Thoracic aorta (tissue), 2 donors: ENCODE measurements around the gene ZIC4. TPM values are rescaled to one million over a fixed set of nuclear protein-coding genes. Genes with fewer than 3 reads are reported as not detected.
A peak's percentile ranks its signal among the peaks of the same experiment; 100 is the strongest.

Experiments used
- ATAC-seq: fragments of 150-250 bp; one replicate; pipeline ENCODE4 v1.8.0; 2017; ENCODE audit warnings: low read depth; ENCODE audit not compliant: insufficient number of reproducible peaks, low FRiP score
- DNase-seq: peaks from one replicate; pipeline ENCODE4 v3.0.0-alpha.2; 2020; ENCODE audit warnings: low spot score
- H3K27ac ChIP-seq, 2 donors: fragments of 200-600 bp; sonication (generic); 1 replicate in 1 of 2; 2 replicates in 1 of 2; pipeline ENCODE4 v1.5.1; 2016; ENCODE audit warnings: mild to moderate bottlenecking in 2 of 2, moderate library complexity in 2 of 2
- H3K27me3 ChIP-seq: fragments of 200-600 bp; sonication (generic); replicated peaks from 2 replicates; pipeline ENCODE4 v1.6.0; 2016; ENCODE audit warnings: mild to moderate bottlenecking; ENCODE audit not compliant: insufficient read depth
- H3K36me3 ChIP-seq: fragments of 200-600 bp; sonication (generic); one replicate; pipeline ENCODE4 v1.5.1; 2016
- H3K4me1 ChIP-seq, 2 donors: fragments of 200-600 bp; sonication (generic); 1 replicate in 1 of 2; 2 replicates in 1 of 2; pipeline versions ENCODE4 v1.5.1 to v1.6.0; 2016; ENCODE audit warnings: low read depth in 2 of 2, mild to moderate bottlenecking in 1 of 2; ENCODE audit not compliant: control insufficient read depth in 1 of 2
- H3K4me3 ChIP-seq: fragments of 200-600 bp; sonication (generic); 2 replicates; pipeline ENCODE4 v1.5.1; 2016; ENCODE audit warnings: mild to moderate bottlenecking
- H3K9me3 ChIP-seq: fragments of 200-600 bp; sonication (generic); 2 replicates; pipeline ENCODE4 v1.5.1; 2016
- CTCF ChIP-seq: fragments of 200-600 bp; sonication (generic); IDR thresholded peaks from one replicate; pipeline ENCODE4 v1.5.1; 2019; ENCODE audit warnings: antibody characterized with exemption
- total RNA-seq, 2 donors: library from RNA; depleted of rRNA; stranded (reverse); fragments of >200 nt; gene quantifications; one replicate each; pipeline versions ENCODE4 v1.1.0 to v1.2.3, GENCODE V29; 2016

The ZIC4 gene
- total RNA-seq, 2 donors from 2014 or later, result not detected

DNA sequence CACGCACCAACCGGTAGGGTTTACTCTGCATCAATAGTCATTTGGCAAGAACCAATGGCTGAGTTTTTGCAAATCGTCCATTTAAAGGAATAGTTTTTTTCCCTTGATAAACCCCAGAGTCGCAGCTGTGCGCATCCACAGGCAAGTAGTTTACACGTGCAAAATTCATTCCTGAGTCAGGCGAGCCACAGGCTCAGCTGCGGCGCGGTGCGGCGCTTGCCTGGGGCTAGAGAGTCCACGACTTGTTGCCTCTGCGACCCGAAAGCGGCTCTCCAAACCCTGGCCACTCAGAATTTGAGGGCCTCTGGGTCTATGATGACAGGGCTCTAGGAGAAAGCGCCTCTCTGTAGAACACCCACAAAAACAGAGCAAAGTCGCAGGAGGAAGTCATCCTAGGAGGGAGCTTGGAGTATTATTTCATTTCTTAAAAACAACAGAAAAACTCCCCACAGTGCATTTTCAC, 36.7 kb downstream of the ZIC4 start:
- Histone ChIP-seq H3K9me3 (no peaks in the 10 kb centered on the region), H3K27ac (no peak overlapping the region), H3K27me3 (peaks cover under 1% of the 10 kb centered on the region), H3K4me3 (no peak overlapping the region), H3K36me3 (no peaks in the 10 kb centered on the region), H3K4me1 (no peaks in the 10 kb centered on the region)
- DNase-seq, result no peak
- ATAC-seq, result no peak
- no peak for TF ChIP-seq CTCF

DNA sequence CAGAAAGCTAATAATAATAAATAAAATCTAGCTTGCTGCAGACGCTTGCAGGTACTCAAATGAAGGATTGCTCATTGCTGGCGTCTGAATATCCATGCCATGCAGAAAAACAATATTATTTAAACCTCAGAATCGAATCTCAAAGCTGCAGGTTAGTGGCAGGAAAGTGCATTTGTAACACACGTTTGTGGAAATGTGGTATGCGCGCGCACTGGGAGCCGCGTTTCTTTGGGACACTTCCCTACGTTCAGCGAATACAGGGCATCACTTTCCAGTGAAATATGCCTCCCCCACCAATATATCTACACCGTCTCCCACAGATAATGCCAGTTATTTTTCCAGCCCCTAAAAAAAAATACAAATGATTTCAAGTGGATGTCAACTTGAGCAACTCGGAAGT, 37.1 kb downstream of the ZIC4 start:
- ATAC-seq (no peak), DNase-seq (no peak)
- Histone ChIP-seq H3K27ac (no peak overlapping the region), H3K27me3 (no peaks in the 10 kb centered on the region), H3K36me3 (no peaks in the 10 kb centered on the region), H3K4me1 (no peaks in the 10 kb centered on the region), H3K4me3 (no peak overlapping the region), H3K9me3 (no peaks in the 10 kb centered on the region)
- no peak for TF ChIP-seq CTCF

- DNase-seq, result no peak
- peak overlapping the region in 1 of 2 donors; percentile 28 for H3K27ac ChIP-seq
- no peak for TF ChIP-seq CTCF
- no peaks in the 10 kb centered on the region for H3K4me1 ChIP-seq
- H3K27me3 ChIP-seq, result no peaks in the 10 kb centered on the region
- no peak overlapping the region for H3K4me3 ChIP-seq
- H3K36me3 ChIP-seq, result no peaks in the 10 kb centered on the region
- ATAC-seq, result no peak
- H3K9me3 ChIP-seq, result no peaks in the 10 kb centered on the region
Measured at GRCh38 chr3:147368561-147369221, 37.7 kb downstream of the ZIC4 start.

DNA sequence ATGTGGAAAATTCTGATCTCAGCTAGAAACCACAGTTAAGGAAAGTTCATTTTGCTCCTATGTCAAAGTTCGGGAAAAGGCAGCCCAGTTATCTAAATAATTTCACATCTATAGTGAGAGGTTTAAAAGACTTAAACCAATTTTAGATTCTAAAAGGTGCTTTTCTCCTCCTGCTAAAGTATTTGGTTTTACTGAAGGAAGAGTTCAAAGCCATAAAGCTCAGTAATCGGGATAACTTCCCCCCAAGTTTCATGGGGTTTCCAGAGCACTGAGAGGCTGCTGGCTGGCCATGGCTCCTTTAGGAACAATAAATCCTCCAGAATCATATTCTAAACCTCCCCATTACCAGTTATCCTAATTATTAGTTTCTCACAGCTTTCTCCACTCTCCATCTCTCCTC, 38.2 kb downstream of the ZIC4 start:
- Histone ChIP-seq H3K4me3 (no peak overlapping the region), H3K27me3 (no peaks in the 10 kb centered on the region), H3K4me1 (no peaks in the 10 kb centered on the region), H3K9me3 (no peaks in the 10 kb centered on the region), H3K36me3 (no peaks in the 10 kb centered on the region), H3K27ac (peak overlapping the region in 1 of 2 donors; percentile 28)
- no peak for TF ChIP-seq CTCF
- no peak for DNase-seq
- no peak for ATAC-seq

GRCh38 chr3:147367676-147368075, 38.7 kb downstream of the ZIC4 start:
- DNase-seq (no peak), ATAC-seq (no peak)
- no peaks in the 10 kb centered on the region for H3K36me3 ChIP-seq
- no peaks in the 10 kb centered on the region for H3K4me1 ChIP-seq
- H3K4me3 ChIP-seq, result no peak overlapping the region
- H3K9me3 ChIP-seq, result no peaks in the 10 kb centered on the region
- TF ChIP-seq CTCF, result no peak
- no peaks in the 10 kb centered on the region for H3K27me3 ChIP-seq
- H3K27ac ChIP-seq, result no peak overlapping the region
